ENCODE results near the gene OR6N1.

The OR6N1 gene

GRCh38 chr1:158752155-158752712, 19.8 kb downstream of the OR6N1 start:
- no peak for DNase-seq (ENCODE audit: low spot score)

- DNase-seq (ENCODE audit: low spot score), result no peak
Measured at GRCh38 chr1:158735848-158736247, 36.1 kb downstream of the OR6N1 start.

GRCh38 chr1:158732524-158732923, 39.5 kb downstream of the OR6N1 start:
- DNase-seq (ENCODE audit: low spot score), result no peak

GRCh38 chr1:158731707-158732106, 40.3 kb downstream of the OR6N1 start:
- no peak for DNase-seq (ENCODE audit: low spot score)

- DNase-seq (ENCODE audit: low spot score), result no peak
Measured at GRCh38 chr1:158730453-158730852, 41.5 kb downstream of the OR6N1 start.

GRCh38 chr1:158728510-158729225, 43.3 kb downstream of the OR6N1 start:
- no peak for DNase-seq (ENCODE audit: low spot score)

GRCh38 chr1:158724442-158724841, 47.6 kb downstream of the OR6N1 start:
- DNase-seq (ENCODE audit: low spot score), result no peak

GRCh38 chr1:158720620-158721019, 51.4 kb downstream of the OR6N1 start, which contains the start of gene OR6K3:
TSS of gene OR6K3 (minus strand) at chr1:158720720. CDS start at chr1:158718115, 2,605 bp downstream.
- DNase-seq (ENCODE audit: low spot score), result no peak

- no peak for DNase-seq (ENCODE audit: low spot score)
Measured at GRCh38 chr1:158719664-158720063, 52.3 kb downstream of the OR6N1 start.

- no peak for DNase-seq (ENCODE audit: low spot score)
Measured at GRCh38 chr1:158717344-158717743, 54.7 kb downstream of the OR6N1 start.

- no peak for DNase-seq (ENCODE audit: low spot score)
Measured at GRCh38 chr1:158716335-158716734, 55.7 kb downstream of the OR6N1 start.

GRCh38 chr1:158714754-158715153, 57.2 kb downstream of the OR6N1 start:
- DNase-seq (ENCODE audit: low spot score), result no peak

Measured in pons (tissue), 1 donor.